IMR-90 (cell line): ENCODE results near the gene RAB8B. TPM values are rescaled to one million over a fixed set of nuclear protein-coding genes. Genes with fewer than 3 reads are reported as not detected.
A peak's percentile ranks its signal among the peaks of the same experiment; 100 is the strongest.

Source experiments
- ATAC-seq: fragments of 200-7000 bp; cut with Tn5 transposase; 2 replicates; pipeline ENCODE4 v1.9.1; 2020; ENCODE audit warnings: low read depth, mild to moderate bottlenecking, moderate library complexity
- BruUV-seq: library from RNA; stranded (reverse); fragments of 400-500 nt; replicated peaks from 2 replicates; lab custom pipeline; 2021; lab: Mats Ljungman, UMichigan
- CTCF ChIA-PET: fragments of 300-600 bp; formaldehyde crosslinking; extraction: SDS; loops from one replicate; lab custom pipeline; 2021; ENCODE audit warnings: antibody characterized with exemption; lab: Yijun Ruan, JAX
- POLR2A ChIA-PET: fragments of 300-600 bp; sonication (Branson Sonifier 250); formaldehyde crosslinking; loops from one replicate; lab custom pipeline; 2022; ENCODE audit warnings: antibody characterized with exemption; ENCODE audit not compliant: unreplicated experiment; lab: Charles Lee
- DNase-seq: peaks from one replicate; pipeline ENCODE4 v3.0.0; 2013
- H2AFZ ChIP-seq: replicated peaks from 2 replicates; pipeline ENCODE3; 2013; ENCODE audit warnings: low read length, mild to moderate bottlenecking; ENCODE audit not compliant: poor library complexity
- H2AK5ac ChIP-seq: 2 replicates; pipeline ENCODE4 v1.6.1; 2013; ENCODE audit warnings: low read depth, low read length, inconsistent platforms
- H2AK9ac ChIP-seq: replicated peaks from 2 replicates; pipeline ENCODE3; 2013; ENCODE audit warnings: mild to moderate bottlenecking, low read depth, low read length, moderate library complexity; ENCODE audit not compliant: poor library complexity
- H2BK120ac ChIP-seq: 2 replicates; pipeline ENCODE4 v1.6.1; 2013; ENCODE audit warnings: low read depth, low read length, inconsistent platforms
- H2BK15ac ChIP-seq: 3 replicates; pipeline ENCODE4 v1.6.1; 2013; ENCODE audit warnings: low read depth, low read length, inconsistent platforms
- H2BK20ac ChIP-seq: 2 replicates; pipeline ENCODE4 v1.6.1; 2013; ENCODE audit warnings: low read depth, mild to moderate bottlenecking, inconsistent platforms, low read length, moderate library complexity
- H2BK5ac ChIP-seq: 2 replicates; pipeline ENCODE4 v1.6.1; 2013; ENCODE audit warnings: mild to moderate bottlenecking, low read depth, low read length, inconsistent platforms; ENCODE audit not compliant: poor library complexity, severe bottlenecking
- H3K14ac ChIP-seq: replicated peaks from 2 replicates; pipeline ENCODE4 v1.6.1; 2013; ENCODE audit warnings: low read depth, low read length, inconsistent platforms
- H3K18ac ChIP-seq: 2 replicates; pipeline ENCODE4 v1.6.1; 2013; ENCODE audit warnings: low read depth, low read length, control low read depth
- H3K23ac ChIP-seq: 2 replicates; pipeline ENCODE4 v1.6.1; 2013; ENCODE audit warnings: low read depth, low read length, inconsistent platforms
- H3K27ac ChIP-seq: 2 replicates; pipeline ENCODE4 v1.5.1; 2013; ENCODE audit warnings: mild to moderate bottlenecking, control low read depth, low read length; ENCODE audit not compliant: insufficient read depth
- H3K27me3 ChIP-seq: 2 replicates; pipeline ENCODE4 v1.6.1; 2013; ENCODE audit warnings: low read length; ENCODE audit not compliant: control insufficient read depth, insufficient read depth
- H3K36me3 ChIP-seq: 2 replicates; pipeline ENCODE4 v1.6.1; 2013; ENCODE audit warnings: low read length, mixed read lengths; ENCODE audit not compliant: control insufficient read depth, insufficient read depth
- H3K4ac ChIP-seq: 2 replicates; pipeline ENCODE4 v1.6.1; 2013; ENCODE audit warnings: low read depth, low read length, inconsistent platforms
- H3K4me1 ChIP-seq: 2 replicates; pipeline ENCODE4 v1.6.1; 2013; ENCODE audit warnings: low read length, mixed read lengths; ENCODE audit not compliant: control insufficient read depth, insufficient read depth
- H3K4me2 ChIP-seq: 2 replicates; pipeline ENCODE4 v1.6.1; 2013; ENCODE audit warnings: low read depth, mild to moderate bottlenecking, control low read depth, low read length, moderate library complexity
- H3K4me3 ChIP-seq: 2 replicates; pipeline ENCODE4 v1.5.1; 2013; ENCODE audit warnings: low read depth, mild to moderate bottlenecking, control low read depth, low read length, moderate library complexity; ENCODE audit not compliant: insufficient read depth
- H3K56ac ChIP-seq: 2 replicates; pipeline ENCODE4 v1.6.1; 2013; ENCODE audit warnings: low read length, inconsistent platforms; ENCODE audit not compliant: insufficient read depth; ENCODE audit errors: extremely low read depth
- H3K79me1 ChIP-seq, 2 experiments: 2 replicates each; pipeline ENCODE4 v1.6.1; 2013; ENCODE audit warnings: low read length in 2 of 2, inconsistent platforms in 1 of 2, low read depth in 1 of 2
- H3K9ac ChIP-seq: 2 replicates; pipeline ENCODE4 v1.6.1; 2013; ENCODE audit warnings: low read depth, low read length, control low read depth
- H3K9me1 ChIP-seq: 2 replicates; pipeline ENCODE4 v1.6.1; 2013; ENCODE audit warnings: low read length, inconsistent platforms; ENCODE audit not compliant: insufficient read depth
- H3K9me3 ChIP-seq: 2 replicates; pipeline ENCODE4 v1.6.1; 2013; ENCODE audit warnings: low read length; ENCODE audit not compliant: control insufficient read depth, insufficient read depth
- H4K20me1 ChIP-seq: 2 replicates; pipeline ENCODE4 v1.6.1; 2013; ENCODE audit warnings: low read length, inconsistent platforms; ENCODE audit not compliant: insufficient read depth
- H4K5ac ChIP-seq: 2 replicates; pipeline ENCODE4 v1.6.1; 2013; ENCODE audit warnings: mild to moderate bottlenecking, low read depth, low read length, control low read depth
- H4K8ac ChIP-seq, 2 experiments: 2 replicates each; pipeline ENCODE4 v1.6.1; 2013; ENCODE audit warnings: low read depth in 2 of 2, low read length in 2 of 2, control low read depth in 1 of 2, inconsistent platforms in 1 of 2
- H4K91ac ChIP-seq: 2 replicates; pipeline ENCODE4 v1.6.1; 2013; ENCODE audit warnings: low read depth, low read length, inconsistent platforms; ENCODE audit not compliant: insufficient read depth
- BHLHE40 ChIP-seq: fragments of 150-350 bp; IDR thresholded peaks from 2 replicates; pipeline ENCODE4 v1.6.1; 2016; ENCODE audit warnings: mild to moderate bottlenecking, low read depth, low read length
- CEBPB ChIP-seq: IDR thresholded peaks from 2 replicates; pipeline ENCODE4 v1.6.1; 2012; ENCODE audit warnings: low read depth, low read length, improper control_type of control experiment
- CHD1 ChIP-seq: IDR thresholded peaks from 2 replicates; pipeline ENCODE4 v1.6.1; 2012; ENCODE audit warnings: low read depth, low read length, improper control_type of control experiment
- FOS ChIP-seq: fragments of 150-350 bp; IDR thresholded peaks from 2 replicates; pipeline ENCODE4 v1.6.1; 2016; ENCODE audit warnings: low read depth, low read length
- MAFK ChIP-seq: IDR thresholded peaks from 2 replicates; pipeline ENCODE4 v1.6.1; 2012; ENCODE audit warnings: low read depth, low read length, improper control_type of control experiment
- MAZ ChIP-seq: IDR thresholded peaks from 2 replicates; pipeline ENCODE4 v1.6.1; 2012; ENCODE audit warnings: low read depth, mild to moderate bottlenecking, low read length, improper control_type of control experiment, moderate library complexity, borderline replicate concordance
- MXI1 ChIP-seq: IDR thresholded peaks from 2 replicates; pipeline ENCODE4 v1.6.1; 2012; ENCODE audit warnings: low read depth, mild to moderate bottlenecking, low read length, moderate library complexity, borderline replicate concordance
- NFE2L2 ChIP-seq: fragments of 150-350 bp; IDR thresholded peaks from 2 replicates; pipeline ENCODE4 v1.6.1; 2016; ENCODE audit warnings: low read depth, mild to moderate bottlenecking, low read length
- POLR2A ChIP-seq: IDR thresholded peaks from 2 replicates; pipeline ENCODE4 v1.6.1; 2012; ENCODE audit warnings: mild to moderate bottlenecking, low read depth, low read length
- RAD21 ChIP-seq: IDR thresholded peaks from 2 replicates; pipeline ENCODE4 v1.6.1; 2012; ENCODE audit warnings: low read length, improper control_type of control experiment
- RCOR1 ChIP-seq: IDR thresholded peaks from 2 replicates; pipeline ENCODE4 v1.6.1; 2012; ENCODE audit warnings: mild to moderate bottlenecking, low read length, improper control_type of control experiment; ENCODE audit not compliant: insufficient replicate concordance
- RFX5 ChIP-seq: IDR thresholded peaks from 2 replicates; pipeline ENCODE4 v1.8.0; 2012; ENCODE audit warnings: low read depth, mild to moderate bottlenecking, low read length, moderate library complexity
- SMC3 ChIP-seq: fragments of 150-350 bp; IDR thresholded peaks from 2 replicates; pipeline ENCODE4 v1.6.1; 2016; ENCODE audit warnings: low read depth, mild to moderate bottlenecking, antibody characterized with exemption, low read length, moderate library complexity
- WGBS, 2 experiments: methylation state at CpG; one replicate each; pipeline versions ENCODE4 v1.1.5 to v1.1.7; 2013; ENCODE audit warnings: missing lambda C conversion rate in 2 of 2; ENCODE audit not compliant: insufficient read length in 1 of 2; ENCODE audit errors: extremely low coverage in 2 of 2; 5-methylcytosine and 5-hydroxymethylcytosine counted together
- dilution Hi-C: fragments of 300-500 bp; cut with HindIII; formaldehyde crosslinking; loops from one replicate; pipeline ENCODE4 v1.14.3; 2018; ENCODE audit warnings: low sequenced_read_pairs; ENCODE audit not compliant: unreplicated experiment
- in situ Hi-C: fragments of 300-500 bp; cut with MboI; formaldehyde crosslinking; loops from 3 replicates; pipeline ENCODE4 v1.14.3; 2019; ENCODE audit warnings: low sequenced_read_pairs, inconsistent platforms, mixed read lengths
- intact Hi-C: fragments of 100-400 bp; cut with micrococcal nuclease; formaldehyde crosslinking; loops from 2 replicates; pipeline ENCODE4 v1.10.0; 2022
- polyA plus RNA-seq, 3 experiments: library from polyadenylated mRNA; depleted of rRNA; stranded (reverse); fragments of >200 nt; gene quantifications; 2 replicates each; pipeline ENCODE4 v1.2.3, GENCODE V29; 2012; ENCODE audit warnings: low replicate concordance in 1 of 3
- total RNA-seq: library from RNA; depleted of rRNA; stranded (reverse); fragments of >200 nt; gene quantifications from 2 replicates; pipeline ENCODE4 v1.2.3, GENCODE V29; 2012
- TF ChIP-seq, protein P1 (sequence below): fragments of 150-350 bp; IDR thresholded peaks from 2 replicates; pipeline ENCODE4 v1.6.1; 2016; ENCODE audit warnings: low read depth, mild to moderate bottlenecking, low read length, moderate library complexity, borderline replicate concordance
- TF ChIP-seq, protein P2 (sequence below): fragments of 150-350 bp; IDR thresholded peaks from 2 replicates; pipeline ENCODE4 v1.6.1; 2017; ENCODE audit warnings: mild to moderate bottlenecking, antibody characterized with exemption, low read length, low read depth
- TF ChIP-seq, protein P3 (sequence below): conservative IDR thresholded peaks from 2 replicates; pipeline ENCODE4 v1.5.1; 2012; ENCODE audit warnings: mild to moderate bottlenecking, low read depth, low read length, improper control_type of control experiment

Gene RAB8B
- total and polyA plus RNA-seq, 2 of the 4 experiments (the other 2 are of a cell fraction): 19.4 to 29.4 TPM

DNA sequence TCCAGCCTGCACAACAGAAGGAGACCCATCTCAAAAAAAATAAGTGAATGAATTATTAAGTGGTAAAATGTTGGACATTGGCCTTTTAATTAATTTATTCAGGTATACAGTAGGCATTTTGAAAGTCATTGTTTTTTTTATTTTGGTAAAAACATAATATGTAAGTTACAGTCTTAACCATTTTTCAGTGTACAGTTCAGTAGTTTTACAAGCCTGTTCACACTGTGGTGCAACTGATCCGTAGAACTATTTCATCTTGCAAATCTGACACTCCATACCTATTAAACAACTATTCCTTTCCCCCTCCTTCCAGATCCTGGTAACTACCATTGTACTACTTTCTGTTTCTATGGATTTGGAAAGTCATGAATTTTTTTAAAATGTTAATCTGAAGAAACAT lies 51.9 kb downstream of the RAB8B start:
- Histone ChIP-seq H4K5ac (no peak overlapping the region), H2BK15ac (no peak overlapping the region), H3K9me1 (peaks cover 7% of the 10 kb centered on the region), H3K79me1 (peaks cover 24 to 67% of the 10 kb centered on the region in 2 experiments), H3K4me1 (peaks cover 4% of the 10 kb centered on the region), H4K20me1 (peaks cover 8% of the 10 kb centered on the region; the same call in 1 of the 2 replicates), H3K23ac (no peak overlapping the region), H3K27me3 (no peaks in the 10 kb centered on the region), H3K4me3 (no peak overlapping the region), H3K4ac (no peak overlapping the region), H3K36me3 (peaks cover 5% of the 10 kb centered on the region), H3K56ac (no peak overlapping the region), H2BK120ac (no peak overlapping the region), H4K8ac (no peak overlapping the region), H3K9me3 (no peaks in the 10 kb centered on the region), H4K91ac (no peak overlapping the region), H2AK5ac (no peak overlapping the region; the same call in 1 of the 2 replicates), H2BK5ac (no peak overlapping the region), H3K18ac (peak overlapping the region; percentile 32; the same call in 1 of the 2 replicates), H3K14ac (no peak overlapping the region), H3K27ac (no peak overlapping the region), H3K9ac (no peak overlapping the region), H2AFZ (no peak overlapping the region), H3K4me2 (no peak overlapping the region), H2BK20ac (no peak overlapping the region), H2AK9ac (no peak overlapping the region)
- DNase-seq (no peak), ATAC-seq (no peak)
- intact Hi-C loops (no loop called here), in situ Hi-C loops (no loop called here), dilution Hi-C loops (no loop called here)
- no TSS peak for BruUV-seq
- CTCF ChIA-PET: interaction anchor here (0.6 kb wide), 1 partner anchor 9 kb away, joined by 4 read pairs; no protein-coding TSS in a partner anchor
- POLR2A ChIA-PET: no interaction called here
- WGBS, 2 experiments: no CpG with 5 or more reads among the region's 1 CpG
- TF ChIP-seq RFX5: no peak
- TF ChIP-seq, protein P1, sequence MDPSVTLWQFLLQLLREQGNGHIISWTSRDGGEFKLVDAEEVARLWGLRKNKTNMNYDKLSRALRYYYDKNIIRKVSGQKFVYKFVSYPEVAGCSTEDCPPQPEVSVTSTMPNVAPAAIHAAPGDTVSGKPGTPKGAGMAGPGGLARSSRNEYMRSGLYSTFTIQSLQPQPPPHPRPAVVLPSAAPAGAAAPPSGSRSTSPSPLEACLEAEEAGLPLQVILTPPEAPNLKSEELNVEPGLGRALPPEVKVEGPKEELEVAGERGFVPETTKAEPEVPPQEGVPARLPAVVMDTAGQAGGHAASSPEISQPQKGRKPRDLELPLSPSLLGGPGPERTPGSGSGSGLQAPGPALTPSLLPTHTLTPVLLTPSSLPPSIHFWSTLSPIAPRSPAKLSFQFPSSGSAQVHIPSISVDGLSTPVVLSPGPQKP: no peak
- TF ChIP-seq, protein P2, sequence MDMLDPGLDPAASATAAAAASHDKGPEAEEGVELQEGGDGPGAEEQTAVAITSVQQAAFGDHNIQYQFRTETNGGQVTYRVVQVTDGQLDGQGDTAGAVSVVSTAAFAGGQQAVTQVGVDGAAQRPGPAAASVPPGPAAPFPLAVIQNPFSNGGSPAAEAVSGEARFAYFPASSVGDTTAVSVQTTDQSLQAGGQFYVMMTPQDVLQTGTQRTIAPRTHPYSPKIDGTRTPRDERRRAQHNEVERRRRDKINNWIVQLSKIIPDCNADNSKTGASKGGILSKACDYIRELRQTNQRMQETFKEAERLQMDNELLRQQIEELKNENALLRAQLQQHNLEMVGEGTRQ: no peak
- TF ChIP-seq MAZ: no peak
- TF ChIP-seq SMC3: no peak
- TF ChIP-seq, protein P3, sequence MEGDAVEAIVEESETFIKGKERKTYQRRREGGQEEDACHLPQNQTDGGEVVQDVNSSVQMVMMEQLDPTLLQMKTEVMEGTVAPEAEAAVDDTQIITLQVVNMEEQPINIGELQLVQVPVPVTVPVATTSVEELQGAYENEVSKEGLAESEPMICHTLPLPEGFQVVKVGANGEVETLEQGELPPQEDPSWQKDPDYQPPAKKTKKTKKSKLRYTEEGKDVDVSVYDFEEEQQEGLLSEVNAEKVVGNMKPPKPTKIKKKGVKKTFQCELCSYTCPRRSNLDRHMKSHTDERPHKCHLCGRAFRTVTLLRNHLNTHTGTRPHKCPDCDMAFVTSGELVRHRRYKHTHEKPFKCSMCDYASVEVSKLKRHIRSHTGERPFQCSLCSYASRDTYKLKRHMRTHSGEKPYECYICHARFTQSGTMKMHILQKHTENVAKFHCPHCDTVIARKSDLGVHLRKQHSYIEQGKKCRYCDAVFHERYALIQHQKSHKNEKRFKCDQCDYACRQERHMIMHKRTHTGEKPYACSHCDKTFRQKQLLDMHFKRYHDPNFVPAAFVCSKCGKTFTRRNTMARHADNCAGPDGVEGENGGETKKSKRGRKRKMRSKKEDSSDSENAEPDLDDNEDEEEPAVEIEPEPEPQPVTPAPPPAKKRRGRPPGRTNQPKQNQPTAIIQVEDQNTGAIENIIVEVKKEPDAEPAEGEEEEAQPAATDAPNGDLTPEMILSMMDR: no peak
- TF ChIP-seq FOS: no peak
- TF ChIP-seq POLR2A: no peak
- no peak for TF ChIP-seq RCOR1
- TF ChIP-seq MAFK: no peak
- no peak for TF ChIP-seq CEBPB
- no peak for TF ChIP-seq BHLHE40
- TF ChIP-seq NFE2L2: no peak
- no peak for TF ChIP-seq RAD21
- TF ChIP-seq CHD1: no peak
- TF ChIP-seq MXI1: no peak
